ENCODE data around the gene ACP1.

GRCh38 chr2:255195-255594 lies 9.6 kb upstream of the ACP1 start:
- no peak for TF ChIP-seq CTCF (IDR thresholded peaks at IDR 0.05; ENCODE audit: low read length)
- no peak for TF ChIP-seq EZH2 (IDR thresholded peaks at IDR 0.05; ENCODE audit: borderline replicate concordance, low read length)
